Liver (tissue), 9 donors: Measurements from ENCODE around the gene HAPLN2. TPM values are rescaled to one million over a fixed set of nuclear protein-coding genes. Genes with fewer than 3 reads are reported as not detected.

ENCODE experiments used
- DNase-seq: peaks from one replicate; pipeline ENCODE4 v3.0.0-alpha.2; 2017; ENCODE audit warnings: low spot score
- H3K27ac ChIP-seq, 2 donors: one replicate each; pipeline ENCODE4 v1.7.0; 2013; ENCODE audit warnings: inconsistent platforms in 2 of 2, low read length in 2 of 2, control low read depth in 1 of 2, low read depth in 1 of 2, mild to moderate bottlenecking in 1 of 2
- H3K27me3 ChIP-seq, 4 donors: one replicate each; pipeline versions ENCODE4 v1.6.1 to v1.7.0; 2013; ENCODE audit warnings: low read length in 3 of 4, inconsistent platforms in 1 of 4, mild to moderate bottlenecking in 1 of 4, moderate library complexity in 1 of 4; ENCODE audit not compliant: control insufficient read depth in 4 of 4, insufficient read depth in 4 of 4
- H3K36me3 ChIP-seq, 4 donors: one replicate each; pipeline versions ENCODE4 v1.6.1 to v1.7.0; 2013; ENCODE audit warnings: low read length in 3 of 4, mild to moderate bottlenecking in 3 of 4, low read depth in 1 of 4, moderate library complexity in 1 of 4; ENCODE audit not compliant: control insufficient read depth in 4 of 4, insufficient read depth in 3 of 4
- H3K4me1 ChIP-seq, 4 donors: one replicate each; pipeline versions ENCODE4 v1.6.1 to v1.7.0; 2013; ENCODE audit warnings: low read length in 3 of 4, mild to moderate bottlenecking in 3 of 4, moderate library complexity in 1 of 4; ENCODE audit not compliant: control insufficient read depth in 4 of 4, insufficient read depth in 4 of 4
- H3K4me3 ChIP-seq, 3 donors: one replicate each; pipeline versions ENCODE4 v1.6.1 to v1.7.0; 2013; ENCODE audit warnings: low read length in 3 of 3, control low read depth in 1 of 3, low read depth in 1 of 3, mild to moderate bottlenecking in 1 of 3
- H3K9ac ChIP-seq, 2 donors: one replicate each; pipeline ENCODE4 v1.7.0; 2013; ENCODE audit warnings: low read length in 2 of 2, mild to moderate bottlenecking in 2 of 2, moderate library complexity in 2 of 2, control low read depth in 1 of 2, low read depth in 1 of 2
- H3K9me3 ChIP-seq, 4 donors: one replicate each; pipeline versions ENCODE4 v1.6.1 to v1.7.0; 2013; ENCODE audit warnings: low read length in 3 of 4; ENCODE audit not compliant: control insufficient read depth in 4 of 4
- ATF3 ChIP-seq: IDR thresholded peaks from 2 replicates; pipeline ENCODE4 v1.6.1; 2016; ENCODE audit warnings: antibody characterized with exemption
- FOXA1 ChIP-seq: IDR thresholded peaks from 2 replicates; pipeline ENCODE4 v1.6.1; 2016; ENCODE audit warnings: antibody characterized with exemption
- FOXA2 ChIP-seq: IDR thresholded peaks from 2 replicates; pipeline ENCODE4 v1.6.1; 2016; ENCODE audit warnings: antibody characterized with exemption
- GABPA ChIP-seq, 2 donors: IDR thresholded peaks in 1 of 2; conservative IDR thresholded peaks in 1 of 2; 2 replicates each; pipeline ENCODE4 v1.6.1; 2016; ENCODE audit warnings: antibody characterized with exemption in 2 of 2, mild to moderate bottlenecking in 1 of 2, moderate library complexity in 1 of 2
- HNF4G ChIP-seq: IDR thresholded peaks from 2 replicates; pipeline ENCODE4 v1.6.1; 2016; ENCODE audit warnings: antibody characterized with exemption
- MAX ChIP-seq: IDR thresholded peaks from 2 replicates; pipeline ENCODE4 v1.6.1; 2016; ENCODE audit warnings: antibody characterized with exemption
- RAD21 ChIP-seq, 2 donors: IDR thresholded peaks; 2 replicates each; pipeline ENCODE4 v1.6.1; 2016; ENCODE audit warnings: antibody characterized with exemption in 2 of 2, mild to moderate bottlenecking in 2 of 2
- TAF1 ChIP-seq: conservative IDR thresholded peaks from 2 replicates; pipeline ENCODE4 v1.6.1; 2016; ENCODE audit warnings: antibody characterized with exemption, mild to moderate bottlenecking
- YY1 ChIP-seq: IDR thresholded peaks from 2 replicates; pipeline ENCODE4 v1.6.1; 2016; ENCODE audit warnings: antibody characterized with exemption, mild to moderate bottlenecking
- ZBTB33 ChIP-seq: IDR thresholded peaks from 2 replicates; pipeline ENCODE4 v1.6.1; 2016; ENCODE audit warnings: antibody characterized with exemption
- WGBS: extraction: QIAGEN DNeasy Blood & Tissue Kit; methylation state at CpG from one replicate; pipeline ENCODE4 v1.1.7; 2013; 5-methylcytosine and 5-hydroxymethylcytosine counted together
- polyA plus RNA-seq, 2 donors: library from polyadenylated mRNA; stranded (reverse) in 1 of 2; unstranded in 1 of 2; fragments of 200-250 nt in 1 of 2; fragments of >200 nt in 1 of 2; fragmentation: Nextera tagmentation in 1 of 2; extraction: Ambion mirVana in 1 of 2; gene quantifications; one replicate each; pipeline versions ENCODE4 v1.2.1 to v1.2.3, GENCODE V29; 2013 to 2015
- total RNA-seq, 2 donors: library from RNA; depleted of rRNA; stranded (reverse); fragments of >200 nt; gene quantifications; one replicate each; pipeline ENCODE4 v1.2.3, GENCODE V29; 2014
- TF ChIP-seq, protein P1 (sequence below): IDR thresholded peaks from 2 replicates; pipeline ENCODE4 v1.6.1; 2016; ENCODE audit warnings: antibody characterized with exemption, mild to moderate bottlenecking
- donor health status: healthy.
- donor health status: healthy.
- donor health status: healthy.
- donor health status: healthy.
- donor health status: healthy.

HAPLN2 gene
- total and polyA plus RNA-seq, 4 donors: 0.03 to 0.08 TPM; not detected in 2

- TF ChIP-seq, protein P1, sequence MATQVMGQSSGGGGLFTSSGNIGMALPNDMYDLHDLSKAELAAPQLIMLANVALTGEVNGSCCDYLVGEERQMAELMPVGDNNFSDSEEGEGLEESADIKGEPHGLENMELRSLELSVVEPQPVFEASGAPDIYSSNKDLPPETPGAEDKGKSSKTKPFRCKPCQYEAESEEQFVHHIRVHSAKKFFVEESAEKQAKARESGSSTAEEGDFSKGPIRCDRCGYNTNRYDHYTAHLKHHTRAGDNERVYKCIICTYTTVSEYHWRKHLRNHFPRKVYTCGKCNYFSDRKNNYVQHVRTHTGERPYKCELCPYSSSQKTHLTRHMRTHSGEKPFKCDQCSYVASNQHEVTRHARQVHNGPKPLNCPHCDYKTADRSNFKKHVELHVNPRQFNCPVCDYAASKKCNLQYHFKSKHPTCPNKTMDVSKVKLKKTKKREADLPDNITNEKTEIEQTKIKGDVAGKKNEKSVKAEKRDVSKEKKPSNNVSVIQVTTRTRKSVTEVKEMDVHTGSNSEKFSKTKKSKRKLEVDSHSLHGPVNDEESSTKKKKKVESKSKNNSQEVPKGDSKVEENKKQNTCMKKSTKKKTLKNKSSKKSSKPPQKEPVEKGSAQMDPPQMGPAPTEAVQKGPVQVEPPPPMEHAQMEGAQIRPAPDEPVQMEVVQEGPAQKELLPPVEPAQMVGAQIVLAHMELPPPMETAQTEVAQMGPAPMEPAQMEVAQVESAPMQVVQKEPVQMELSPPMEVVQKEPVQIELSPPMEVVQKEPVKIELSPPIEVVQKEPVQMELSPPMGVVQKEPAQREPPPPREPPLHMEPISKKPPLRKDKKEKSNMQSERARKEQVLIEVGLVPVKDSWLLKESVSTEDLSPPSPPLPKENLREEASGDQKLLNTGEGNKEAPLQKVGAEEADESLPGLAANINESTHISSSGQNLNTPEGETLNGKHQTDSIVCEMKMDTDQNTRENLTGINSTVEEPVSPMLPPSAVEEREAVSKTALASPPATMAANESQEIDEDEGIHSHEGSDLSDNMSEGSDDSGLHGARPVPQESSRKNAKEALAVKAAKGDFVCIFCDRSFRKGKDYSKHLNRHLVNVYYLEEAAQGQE: no peak
- no peak for TF ChIP-seq FOXA1
- TF ChIP-seq RAD21 (IDR thresholded peaks at IDR 0.05): no peak
- no peak for TF ChIP-seq YY1
- no peak for TF ChIP-seq GABPA (IDR thresholded peaks at IDR 0.05 in 1 of 2, conservative IDR thresholded peaks at IDR 0.05 in 1 of 2)
Observed at GRCh38 chr1:156600733-156601121, 18.5 kb upstream of the HAPLN2 start (continued).

- Histone ChIP-seq H3K36me3 (peaks cover 2 to 20% (median 6%) of the 10 kb centered on the region in 4 donors), H3K27me3 (no peaks in the 10 kb centered on the region), H3K9ac (peak within 1 kb of the TSS; percentile 21 to 77), H3K4me1 (peaks cover 5 to 16% (median 11%) of the 10 kb centered on the region in 4 donors), H3K27ac (peak within 1 kb of the TSS; percentile 42 to 54), H3K9me3 (no peaks in the 10 kb centered on the region), H3K4me3 (peak within 1 kb of the TSS; percentile 65 to 80 (median 79))
- peak; percentile 63 to 87 for TF ChIP-seq GABPA (IDR thresholded peaks at IDR 0.05 in 1 of 2, conservative IDR thresholded peaks at IDR 0.05 in 1 of 2)
- TF ChIP-seq FOXA1: no peak
- TF ChIP-seq, protein P1: peak; percentile 63
- peak; percentile 99 for TF ChIP-seq MAX
- TF ChIP-seq YY1: peak; percentile 99
- no peak for TF ChIP-seq HNF4G
- peak; percentile 40 for TF ChIP-seq ZBTB33
- TF ChIP-seq ATF3: peak; percentile 36
- no peak for TF ChIP-seq FOXA2
- peak in 1 of 2 donors; percentile 36 for TF ChIP-seq RAD21 (IDR thresholded peaks at IDR 0.05)
- TF ChIP-seq TAF1: peak; percentile 44
- peak; percentile 62 for DNase-seq
- WGBS: under 1% methylated on average over 35 of the region's 35 CpGs
Observed at GRCh38 chr1:156601122-156601830, 17.9 kb upstream of the HAPLN2 start, which contains the start of gene GPATCH4. GPATCH4 (minus strand) TSS chr1:156601479.
